Thoracic aorta (tissue), 2 donors: ENCODE data around the gene BRAF. TPM values are rescaled to one million over a fixed set of nuclear protein-coding genes. Genes with fewer than 3 reads are reported as not detected.
"Not testable (repeated sequence)": the region's sequence is repeated elsewhere in the genome, so short reads cannot be mapped to it uniquely, and the experiment has no call there.

Experiments used
- ATAC-seq: fragments of 150-250 bp; one replicate; pipeline ENCODE4 v1.8.0; 2017; ENCODE audit warnings: low read depth; ENCODE audit not compliant: insufficient number of reproducible peaks, low FRiP score
- DNase-seq: peaks from one replicate; pipeline ENCODE4 v3.0.0-alpha.2; 2020; ENCODE audit warnings: low spot score
- H3K27ac ChIP-seq, 2 donors: fragments of 200-600 bp; sonication (generic); 1 replicate in 1 of 2; 2 replicates in 1 of 2; pipeline ENCODE4 v1.5.1; 2016; ENCODE audit warnings: mild to moderate bottlenecking in 2 of 2, moderate library complexity in 2 of 2
- H3K27me3 ChIP-seq: fragments of 200-600 bp; sonication (generic); replicated peaks from 2 replicates; pipeline ENCODE4 v1.6.0; 2016; ENCODE audit warnings: mild to moderate bottlenecking; ENCODE audit not compliant: insufficient read depth
- H3K36me3 ChIP-seq: fragments of 200-600 bp; sonication (generic); one replicate; pipeline ENCODE4 v1.5.1; 2016
- H3K4me1 ChIP-seq, 2 donors: fragments of 200-600 bp; sonication (generic); 1 replicate in 1 of 2; 2 replicates in 1 of 2; pipeline versions ENCODE4 v1.5.1 to v1.6.0; 2016; ENCODE audit warnings: low read depth in 2 of 2, mild to moderate bottlenecking in 1 of 2; ENCODE audit not compliant: control insufficient read depth in 1 of 2
- H3K4me3 ChIP-seq: fragments of 200-600 bp; sonication (generic); 2 replicates; pipeline ENCODE4 v1.5.1; 2016; ENCODE audit warnings: mild to moderate bottlenecking
- H3K9me3 ChIP-seq: fragments of 200-600 bp; sonication (generic); 2 replicates; pipeline ENCODE4 v1.5.1; 2016
- CTCF ChIP-seq: fragments of 200-600 bp; sonication (generic); IDR thresholded peaks from one replicate; pipeline ENCODE4 v1.5.1; 2019; ENCODE audit warnings: antibody characterized with exemption
- total RNA-seq, 2 donors: library from RNA; depleted of rRNA; stranded (reverse); fragments of >200 nt; gene quantifications; one replicate each; pipeline versions ENCODE4 v1.1.0 to v1.2.3, GENCODE V29; 2016

Gene BRAF
- total RNA-seq, 2 donors from 2014 or later = 31.5 to 62.2 TPM

GRCh38 chr7:140671966-140672365 lies 252.8 kb downstream of the BRAF start:
- Histone ChIP-seq H3K4me3 (peak overlapping the region; percentile 80), H3K27me3 (no peaks in the 10 kb centered on the region), H3K27ac (no peak overlapping the region), H3K4me1 (peaks cover 0 to 30% of the 10 kb centered on the region in 2 donors), H3K36me3 (no peaks in the 10 kb centered on the region), H3K9me3 (no peaks in the 10 kb centered on the region)
- no peak for TF ChIP-seq CTCF
- DNase-seq (no peak), ATAC-seq (no peak)

- no peaks in the 10 kb centered on the region for H3K27me3 ChIP-seq
- peaks cover 0 to 26% of the 10 kb centered on the region in 2 donors for H3K4me1 ChIP-seq
- TF ChIP-seq CTCF = no peak
- no peaks in the 10 kb centered on the region for H3K36me3 ChIP-seq
- H3K4me3 ChIP-seq = no peak overlapping the region
- ATAC-seq (no peak), DNase-seq (no peak)
- no peaks in the 10 kb centered on the region for H3K9me3 ChIP-seq
- no peak overlapping the region for H3K27ac ChIP-seq
Measured at GRCh38 chr7:140670343-140670935, 254.3 kb downstream of the BRAF start.

GRCh38 chr7:140669862-140670261 lies 254.9 kb downstream of the BRAF start:
- not testable (repeated sequence) for H3K36me3 ChIP-seq, H3K9me3 ChIP-seq, ATAC-seq, H3K4me3 ChIP-seq, DNase-seq, H3K27ac ChIP-seq, H3K27me3 ChIP-seq
- peaks cover 0 to 20% of the 10 kb centered on the region in 2 donors for H3K4me1 ChIP-seq

GRCh38 chr7:140669352-140669751 lies 255.4 kb downstream of the BRAF start:
- no peak overlapping the region for H3K4me3 ChIP-seq
- no peaks in the 10 kb centered on the region for H3K36me3 ChIP-seq
- DNase-seq = no peak
- no peak for ATAC-seq
- no peak for TF ChIP-seq CTCF
- peaks cover 0 to 15% of the 10 kb centered on the region in 2 donors for H3K4me1 ChIP-seq
- H3K27me3 ChIP-seq = no peaks in the 10 kb centered on the region
- no peaks in the 10 kb centered on the region for H3K9me3 ChIP-seq
- no peak overlapping the region for H3K27ac ChIP-seq

Other genes starting within 250 kb of the BRAF start
- gene NDUFB2, start 228.2 kb downstream of the BRAF start, total RNA-seq = 100 to 1,000 TPM in 1 of 2 donors, 10 to 100 TPM in 1; 84.0 to 354 TPM
- gene MRPS33, start 90.0 kb upstream of the BRAF start, total RNA-seq = 10 to 100 TPM in 1 of 2 donors, 1 to 10 TPM in 1; 8.0 to 13.9 TPM
- under 1 TPM; 0.92 to 0.95 TPM for gene TMEM178B, start 149.1 kb upstream of the BRAF start, total RNA-seq